HG02588 (cell line): ENCODE results near the gene PTPN3.

Source experiments
- ATAC-seq: cut with Tn5 transposase; IDR thresholded peaks from one replicate; pipeline ENCODE4 v1.9.1; 2021; ENCODE audit warnings: mild to moderate bottlenecking, moderate library complexity; ENCODE audit not compliant: unreplicated experiment

Gene PTPN3

GRCh38 chr9:109507421-109507838, 9.3 kb upstream of the PTPN3 start:
- no peak for ATAC-seq

GRCh38 chr9:109506097-109506712, 8.1 kb upstream of the PTPN3 start:
- ATAC-seq, result no peak

GRCh38 chr9:109504689-109505088, 6.6 kb upstream of the PTPN3 start:
- ATAC-seq, result no peak

- no peak for ATAC-seq
Observed at GRCh38 chr9:109500421-109500974, 2.4 kb upstream of the PTPN3 start.

GRCh38 chr9:109499631-109500410, 1.7 kb upstream of the PTPN3 start:
- no peak for ATAC-seq

GRCh38 chr9:109499093-109499630, 1.1 kb upstream of the PTPN3 start:
- no peak for ATAC-seq

GRCh38 chr9:109497226-109498153, 617 bp downstream of the PTPN3 start:
- ATAC-seq, result no peak

- ATAC-seq, result no peak
Observed at GRCh38 chr9:109496841-109497225, 1.3 kb downstream of the PTPN3 start.

GRCh38 chr9:109496218-109496617, 1.9 kb downstream of the PTPN3 start:
- no peak for ATAC-seq

- ATAC-seq, result no peak
Observed at GRCh38 chr9:109493648-109494047, 4.5 kb downstream of the PTPN3 start.

GRCh38 chr9:109491590-109491989, 6.5 kb downstream of the PTPN3 start:
- no peak for ATAC-seq

- ATAC-seq, result no peak
Observed at GRCh38 chr9:109488791-109489492, 9.2 kb downstream of the PTPN3 start.

- ATAC-seq, result no peak
Observed at GRCh38 chr9:109488351-109488750, 9.8 kb downstream of the PTPN3 start.

- no peak for ATAC-seq
Observed at GRCh38 chr9:109487247-109487646, 10.9 kb downstream of the PTPN3 start.

- no peak for ATAC-seq
Observed at GRCh38 chr9:109483744-109484429, 14.2 kb downstream of the PTPN3 start.

GRCh38 chr9:109482391-109482916, 15.7 kb downstream of the PTPN3 start:
- ATAC-seq, result no peak

- no peak for ATAC-seq
Observed at GRCh38 chr9:109481856-109482255, 16.3 kb downstream of the PTPN3 start.

- ATAC-seq, result no peak
Observed at GRCh38 chr9:109479822-109480221, 18.3 kb downstream of the PTPN3 start.

GRCh38 chr9:109478665-109479380, 19.3 kb downstream of the PTPN3 start:
- no peak for ATAC-seq
